ENCODE measurements around the gene PSMA2. TPM values are rescaled to one million over a fixed set of nuclear protein-coding genes. Genes with fewer than 3 reads are reported as not detected.

The PSMA2 gene
- total and polyA plus RNA-seq, 4 donors, result 50.4 to 108 (median 85.6) TPM

DNA sequence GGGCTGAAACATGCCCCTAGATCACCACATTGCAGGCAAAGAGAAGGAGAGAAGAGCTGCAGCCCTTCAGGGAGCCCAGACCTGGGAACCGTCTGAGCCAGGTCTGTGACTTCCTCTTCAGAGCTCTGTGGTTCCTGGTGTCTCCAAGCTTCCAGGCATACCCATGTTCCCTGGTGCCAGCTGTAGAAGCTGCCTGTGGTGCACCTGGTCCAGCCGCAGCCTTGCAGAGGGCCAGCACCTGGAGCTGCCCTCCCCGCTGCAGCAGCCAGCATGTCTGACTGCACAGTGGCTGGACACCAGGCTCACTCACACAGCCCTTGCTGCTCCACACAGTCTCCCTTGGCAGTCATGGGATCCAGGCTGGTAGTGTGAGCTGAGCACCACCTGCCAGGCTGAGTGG is 53.7 kb downstream of the PSMA2 start:
- H3K4me3 ChIP-seq (ENCODE audit: low read length in 2 of 2), result no peak overlapping the region
- H3K27ac ChIP-seq (ENCODE audit: low read depth in 1 of 2, low read length in 2 of 2), result no peak overlapping the region
- H3K9me3 ChIP-seq (ENCODE audit: control insufficient read depth, low read length), result no peaks in the 10 kb centered on the region
- intact Hi-C loops (cut with DNase I), result no loop called here
- H3K36me3 ChIP-seq (ENCODE audit: control insufficient read depth in 1 of 2, insufficient read depth in 2 of 2, low read length in 1 of 2), result no peaks in the 10 kb centered on the region
- 91 to 93% methylated on average over 3 of the region's 3 CpGs for WGBS, 2 donors
- H3K4me1 ChIP-seq (ENCODE audit: control insufficient read depth in 1 of 2, insufficient read depth in 2 of 2, low read length in 2 of 2), result no peaks in the 10 kb centered on the region
- no peak for DNase-seq
- no peak for ATAC-seq (ENCODE audit: low FRiP score)
- H3K27me3 ChIP-seq (ENCODE audit: control insufficient read depth in 1 of 2, insufficient read depth in 2 of 2, low read length in 1 of 2), result no peaks in the 10 kb centered on the region

DNA sequence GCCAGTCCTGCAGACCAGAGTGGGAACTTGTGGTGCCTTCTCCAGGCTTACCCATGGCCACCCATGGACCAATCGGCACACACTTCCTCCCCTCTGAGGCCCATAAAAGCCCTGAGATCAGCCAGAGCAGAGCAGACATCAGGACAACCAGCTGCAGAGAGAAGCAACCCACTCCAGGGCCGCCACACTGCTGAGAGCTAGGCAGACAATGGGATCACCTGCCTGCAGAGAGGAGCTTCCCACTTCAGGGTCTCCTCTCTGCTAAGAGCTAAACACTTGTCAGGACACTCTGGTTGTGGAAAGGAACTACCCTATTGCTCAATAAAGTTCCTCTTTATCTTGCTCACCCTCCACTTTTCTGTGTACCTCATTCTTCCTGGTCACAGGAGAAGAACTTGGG is 54.1 kb downstream of the PSMA2 start:
- H3K27ac ChIP-seq (ENCODE audit: low read depth in 1 of 2, low read length in 2 of 2), result no peak overlapping the region
- no peaks in the 10 kb centered on the region for H3K4me1 ChIP-seq (ENCODE audit: control insufficient read depth in 1 of 2, insufficient read depth in 2 of 2, low read length in 2 of 2)
- H3K27me3 ChIP-seq (ENCODE audit: control insufficient read depth in 1 of 2, insufficient read depth in 2 of 2, low read length in 1 of 2), result no peaks in the 10 kb centered on the region
- DNase-seq (no peak), ATAC-seq (ENCODE audit: low FRiP score) (no peak)
- intact Hi-C loops (cut with DNase I), result no loop called here
- H3K36me3 ChIP-seq (ENCODE audit: control insufficient read depth in 1 of 2, insufficient read depth in 2 of 2, low read length in 1 of 2), result no peaks in the 10 kb centered on the region
- WGBS, 2 donors, result 78 to 87% methylated on average over 2 of the region's 2 CpGs
- no peaks in the 10 kb centered on the region for H3K9me3 ChIP-seq (ENCODE audit: control insufficient read depth, low read length)
- no peak overlapping the region for H3K4me3 ChIP-seq (ENCODE audit: low read length in 2 of 2)

DNA sequence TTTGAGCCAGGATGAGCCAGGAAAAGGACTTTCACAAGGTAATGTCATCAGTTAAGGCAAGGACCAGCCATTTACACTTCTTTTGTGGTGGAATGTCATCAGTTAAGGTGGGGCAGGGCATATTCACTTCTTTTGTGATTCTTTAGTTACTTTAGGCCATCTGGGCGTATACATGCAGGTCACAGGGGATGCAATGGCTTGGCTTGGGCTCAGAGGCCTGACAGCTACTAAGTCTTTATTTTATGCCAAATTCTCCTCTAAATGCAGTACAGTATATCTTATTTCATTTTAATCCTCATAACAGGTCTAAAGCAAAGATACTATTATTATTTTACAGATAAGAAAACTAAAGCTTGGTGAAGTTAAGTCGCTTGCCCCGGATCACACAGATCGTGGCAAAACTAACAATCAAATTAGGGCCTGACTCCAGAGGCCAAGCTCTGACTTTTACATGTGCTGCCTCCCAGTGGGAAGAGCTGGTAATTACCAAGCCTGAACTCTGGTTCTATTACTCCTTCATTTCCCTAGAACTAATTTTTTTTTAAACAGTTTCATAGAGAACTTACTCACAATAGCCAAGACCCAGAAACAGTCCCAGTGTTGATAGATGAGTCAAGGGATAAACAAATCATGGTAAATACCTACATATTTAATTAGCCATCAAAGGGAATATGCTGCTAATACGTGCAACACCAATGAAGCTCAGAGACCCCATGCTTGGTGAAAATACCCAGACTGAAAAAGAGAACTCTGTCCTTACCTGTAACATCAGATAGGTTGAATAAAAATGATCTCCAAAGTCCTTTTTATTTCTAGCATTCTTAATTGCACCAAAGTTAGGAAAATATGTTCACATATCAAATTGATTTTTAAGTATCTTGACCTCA is 55.5 kb downstream of the PSMA2 start:
- H3K4me1 ChIP-seq (ENCODE audit: control insufficient read depth in 1 of 2, insufficient read depth in 2 of 2, low read length in 2 of 2), result no peaks in the 10 kb centered on the region
- ATAC-seq (ENCODE audit: low FRiP score), result no peak
- no peaks in the 10 kb centered on the region for H3K9me3 ChIP-seq (ENCODE audit: control insufficient read depth, low read length)
- no peak overlapping the region for H3K4me3 ChIP-seq (ENCODE audit: low read length in 2 of 2)
- 27 to 32% methylated on average over 5 of the region's 5 CpGs for WGBS, 2 donors
- intact Hi-C loops (cut with DNase I), result no loop called here
- no peak overlapping the region for H3K27ac ChIP-seq (ENCODE audit: low read depth in 1 of 2, low read length in 2 of 2)
- H3K27me3 ChIP-seq (ENCODE audit: control insufficient read depth in 1 of 2, insufficient read depth in 2 of 2, low read length in 1 of 2), result no peaks in the 10 kb centered on the region
- DNase-seq, result peak in 1 of 2 donors; percentile 58
- no peaks in the 10 kb centered on the region for H3K36me3 ChIP-seq (ENCODE audit: control insufficient read depth in 1 of 2, insufficient read depth in 2 of 2, low read length in 1 of 2)

DNA sequence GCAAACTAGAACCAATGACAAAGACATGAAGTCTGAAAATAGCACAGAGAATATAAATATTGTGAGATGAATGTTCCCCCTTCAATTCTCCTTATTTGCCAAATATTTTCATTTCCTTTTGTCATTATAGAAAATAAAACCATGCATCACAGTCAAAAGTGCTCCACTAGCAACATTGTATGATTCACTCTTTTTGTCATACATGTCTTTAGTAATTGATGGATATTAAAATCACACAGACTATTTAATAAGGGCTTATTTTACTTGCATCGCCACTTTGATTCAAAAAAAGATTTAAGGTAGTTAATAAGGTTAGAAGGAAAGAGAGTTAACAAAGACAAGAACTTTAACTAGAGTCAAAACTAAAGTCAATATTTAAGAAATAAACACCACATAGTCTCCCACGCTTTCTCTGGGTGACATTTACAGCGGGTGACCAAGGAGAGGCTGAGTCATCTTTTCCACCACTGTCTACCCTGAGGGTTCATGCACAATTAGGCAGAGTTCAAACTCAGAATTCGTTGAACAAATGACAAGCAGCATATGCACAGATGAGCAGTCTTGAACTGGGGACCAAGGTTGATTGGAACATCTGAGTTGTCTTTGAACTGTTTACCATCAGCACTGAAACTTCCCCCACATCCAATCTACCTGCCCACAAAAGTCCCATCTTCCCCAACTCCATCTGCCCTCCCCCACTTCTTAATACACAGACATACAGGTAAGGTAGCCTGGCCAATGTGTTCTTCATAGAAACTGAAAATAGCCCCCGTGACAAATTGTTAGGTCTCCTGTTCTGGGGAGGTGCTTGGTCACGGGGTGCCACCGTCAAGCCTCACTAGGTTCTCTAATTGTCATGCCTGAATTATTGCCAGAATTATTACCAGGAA is 62.6 kb downstream of the PSMA2 start:
- no peak overlapping the region for H3K27ac ChIP-seq (ENCODE audit: low read depth in 1 of 2, low read length in 2 of 2)
- no peaks in the 10 kb centered on the region for H3K27me3 ChIP-seq (ENCODE audit: control insufficient read depth in 1 of 2, insufficient read depth in 2 of 2, low read length in 1 of 2)
- H3K4me3 ChIP-seq (ENCODE audit: low read length in 2 of 2), result no peak overlapping the region
- no peaks in the 10 kb centered on the region for H3K9me3 ChIP-seq (ENCODE audit: control insufficient read depth, low read length)
- no peak for DNase-seq
- H3K4me1 ChIP-seq (ENCODE audit: control insufficient read depth in 1 of 2, insufficient read depth in 2 of 2, low read length in 2 of 2), result peaks cover 0 to 4% of the 10 kb centered on the region in 2 donors
- WGBS, 2 donors, result 45 to 49% methylated on average over 7 of the region's 7 CpGs
- no peak for ATAC-seq (ENCODE audit: low FRiP score)
- H3K36me3 ChIP-seq (ENCODE audit: control insufficient read depth in 1 of 2, insufficient read depth in 2 of 2, low read length in 1 of 2), result no peaks in the 10 kb centered on the region
- intact Hi-C loops (cut with DNase I), result no loop called here

DNA sequence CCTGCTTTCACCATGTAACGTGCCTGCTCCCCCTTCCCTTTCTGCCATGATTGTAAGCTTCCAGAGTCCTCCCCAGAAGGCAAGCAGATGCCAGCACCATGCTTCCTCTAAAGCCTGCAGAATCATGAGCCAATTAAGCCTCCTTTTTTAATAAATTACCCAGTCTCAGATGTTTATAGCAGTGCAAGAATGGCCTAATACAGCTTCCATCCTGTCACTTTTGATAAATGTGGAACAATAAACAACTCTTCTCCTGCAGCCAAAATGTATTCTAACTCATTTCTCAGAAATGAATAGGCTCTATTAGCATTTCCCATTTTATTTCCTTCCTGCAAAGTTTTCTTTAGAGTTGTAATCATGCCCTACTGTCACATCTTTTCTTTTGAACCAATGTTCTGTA is 63.5 kb downstream of the PSMA2 start:
- ATAC-seq (ENCODE audit: low FRiP score) (no peak), DNase-seq (no peak)
- H3K4me1 ChIP-seq (ENCODE audit: control insufficient read depth in 1 of 2, insufficient read depth in 2 of 2, low read length in 2 of 2), result peaks cover 0 to 4% of the 10 kb centered on the region in 2 donors
- intact Hi-C loops (cut with DNase I), result no loop called here
- no peak overlapping the region for H3K4me3 ChIP-seq (ENCODE audit: low read length in 2 of 2)
- H3K27me3 ChIP-seq (ENCODE audit: control insufficient read depth in 1 of 2, insufficient read depth in 2 of 2, low read length in 1 of 2), result no peaks in the 10 kb centered on the region
- H3K36me3 ChIP-seq (ENCODE audit: control insufficient read depth in 1 of 2, insufficient read depth in 2 of 2, low read length in 1 of 2), result no peaks in the 10 kb centered on the region
- no peaks in the 10 kb centered on the region for H3K9me3 ChIP-seq (ENCODE audit: control insufficient read depth, low read length)
- H3K27ac ChIP-seq (ENCODE audit: low read depth in 1 of 2, low read length in 2 of 2), result no peak overlapping the region
- 85 to 88% methylated on average over 1 of the region's 1 CpG for WGBS, 2 donors

Other genes starting within 250 kb of the PSMA2 start
- gene C7orf25, start 20.1 kb downstream of the PSMA2 start, total RNA-seq, result 1 to 10 TPM; 3.2 to 5.0 TPM
- gene C7orf25, start 20.1 kb downstream of the PSMA2 start, polyA plus RNA-seq, result 1 to 10 TPM; 3.6 to 5.0 TPM
- gene MRPL32, start 202 bp upstream of the PSMA2 start, total RNA-seq, result 10 to 100 TPM; 42.5 to 42.9 TPM
- 100 to 1,000 TPM in 1 of 2 donors, 10 to 100 TPM in 1; 68.5 to 107 TPM for gene MRPL32, start 202 bp upstream of the PSMA2 start, polyA plus RNA-seq
- 1 to 10 TPM in 1 of 2 donors, not detected in 1; 1.0 TPM for gene HECW1, start 180.5 kb upstream of the PSMA2 start, total RNA-seq
- 1 to 10 TPM in 1 of 2 donors, under 1 TPM in 1; 0.77 to 1.9 TPM for gene HECW1, start 180.5 kb upstream of the PSMA2 start, polyA plus RNA-seq

Measured in aorta (tissue), 5 donors.